IMR-90 (cell line): ENCODE data around the gene PIP4K2B. TPM values are rescaled to one million over a fixed set of nuclear protein-coding genes. Genes with fewer than 3 reads are reported as not detected.

Experiments
- ATAC-seq: fragments of 200-7000 bp; cut with Tn5 transposase; 2 replicates; pipeline ENCODE4 v1.9.1; 2020; ENCODE audit warnings: low read depth, mild to moderate bottlenecking, moderate library complexity
- BruUV-seq: library from RNA; stranded (reverse); fragments of 400-500 nt; replicated peaks from 2 replicates; lab custom pipeline; 2021; lab: Mats Ljungman, UMichigan
- CTCF ChIA-PET: fragments of 300-600 bp; formaldehyde crosslinking; extraction: SDS; loops from one replicate; lab custom pipeline; 2021; ENCODE audit warnings: antibody characterized with exemption; lab: Yijun Ruan, JAX
- POLR2A ChIA-PET: fragments of 300-600 bp; sonication (Branson Sonifier 250); formaldehyde crosslinking; loops from one replicate; lab custom pipeline; 2022; ENCODE audit warnings: antibody characterized with exemption; ENCODE audit not compliant: unreplicated experiment; lab: Charles Lee
- DNase-seq: peaks from one replicate; pipeline ENCODE4 v3.0.0; 2013
- H2AFZ ChIP-seq: replicated peaks from 2 replicates; pipeline ENCODE3; 2013; ENCODE audit warnings: low read length, mild to moderate bottlenecking; ENCODE audit not compliant: poor library complexity
- H2AK5ac ChIP-seq: 2 replicates; pipeline ENCODE4 v1.6.1; 2013; ENCODE audit warnings: low read depth, low read length, inconsistent platforms
- H2AK9ac ChIP-seq: replicated peaks from 2 replicates; pipeline ENCODE3; 2013; ENCODE audit warnings: mild to moderate bottlenecking, low read depth, low read length, moderate library complexity; ENCODE audit not compliant: poor library complexity
- H2BK120ac ChIP-seq: 2 replicates; pipeline ENCODE4 v1.6.1; 2013; ENCODE audit warnings: low read depth, low read length, inconsistent platforms
- H2BK15ac ChIP-seq: 3 replicates; pipeline ENCODE4 v1.6.1; 2013; ENCODE audit warnings: low read depth, low read length, inconsistent platforms
- H2BK20ac ChIP-seq: 2 replicates; pipeline ENCODE4 v1.6.1; 2013; ENCODE audit warnings: low read depth, mild to moderate bottlenecking, inconsistent platforms, low read length, moderate library complexity
- H2BK5ac ChIP-seq: 2 replicates; pipeline ENCODE4 v1.6.1; 2013; ENCODE audit warnings: mild to moderate bottlenecking, low read depth, low read length, inconsistent platforms; ENCODE audit not compliant: poor library complexity, severe bottlenecking
- H3K14ac ChIP-seq: replicated peaks from 2 replicates; pipeline ENCODE4 v1.6.1; 2013; ENCODE audit warnings: low read depth, low read length, inconsistent platforms
- H3K18ac ChIP-seq: 2 replicates; pipeline ENCODE4 v1.6.1; 2013; ENCODE audit warnings: low read depth, low read length, control low read depth
- H3K23ac ChIP-seq: 2 replicates; pipeline ENCODE4 v1.6.1; 2013; ENCODE audit warnings: low read depth, low read length, inconsistent platforms
- H3K27ac ChIP-seq: 2 replicates; pipeline ENCODE4 v1.5.1; 2013; ENCODE audit warnings: mild to moderate bottlenecking, control low read depth, low read length; ENCODE audit not compliant: insufficient read depth
- H3K27me3 ChIP-seq: 2 replicates; pipeline ENCODE4 v1.6.1; 2013; ENCODE audit warnings: low read length; ENCODE audit not compliant: control insufficient read depth, insufficient read depth
- H3K36me3 ChIP-seq: 2 replicates; pipeline ENCODE4 v1.6.1; 2013; ENCODE audit warnings: low read length, mixed read lengths; ENCODE audit not compliant: control insufficient read depth, insufficient read depth
- H3K4ac ChIP-seq: 2 replicates; pipeline ENCODE4 v1.6.1; 2013; ENCODE audit warnings: low read depth, low read length, inconsistent platforms
- H3K4me1 ChIP-seq: 2 replicates; pipeline ENCODE4 v1.6.1; 2013; ENCODE audit warnings: low read length, mixed read lengths; ENCODE audit not compliant: control insufficient read depth, insufficient read depth
- H3K4me2 ChIP-seq: 2 replicates; pipeline ENCODE4 v1.6.1; 2013; ENCODE audit warnings: low read depth, mild to moderate bottlenecking, control low read depth, low read length, moderate library complexity
- H3K4me3 ChIP-seq: 2 replicates; pipeline ENCODE4 v1.5.1; 2013; ENCODE audit warnings: low read depth, mild to moderate bottlenecking, control low read depth, low read length, moderate library complexity; ENCODE audit not compliant: insufficient read depth
- H3K56ac ChIP-seq: 2 replicates; pipeline ENCODE4 v1.6.1; 2013; ENCODE audit warnings: low read length, inconsistent platforms; ENCODE audit not compliant: insufficient read depth; ENCODE audit errors: extremely low read depth
- H3K79me1 ChIP-seq, 2 experiments: 2 replicates each; pipeline ENCODE4 v1.6.1; 2013; ENCODE audit warnings: low read length in 2 of 2, inconsistent platforms in 1 of 2, low read depth in 1 of 2
- H3K9ac ChIP-seq: 2 replicates; pipeline ENCODE4 v1.6.1; 2013; ENCODE audit warnings: low read depth, low read length, control low read depth
- H3K9me1 ChIP-seq: 2 replicates; pipeline ENCODE4 v1.6.1; 2013; ENCODE audit warnings: low read length, inconsistent platforms; ENCODE audit not compliant: insufficient read depth
- H3K9me3 ChIP-seq: 2 replicates; pipeline ENCODE4 v1.6.1; 2013; ENCODE audit warnings: low read length; ENCODE audit not compliant: control insufficient read depth, insufficient read depth
- H4K20me1 ChIP-seq: 2 replicates; pipeline ENCODE4 v1.6.1; 2013; ENCODE audit warnings: low read length, inconsistent platforms; ENCODE audit not compliant: insufficient read depth
- H4K5ac ChIP-seq: 2 replicates; pipeline ENCODE4 v1.6.1; 2013; ENCODE audit warnings: mild to moderate bottlenecking, low read depth, low read length, control low read depth
- H4K8ac ChIP-seq, 2 experiments: 2 replicates each; pipeline ENCODE4 v1.6.1; 2013; ENCODE audit warnings: low read depth in 2 of 2, low read length in 2 of 2, control low read depth in 1 of 2, inconsistent platforms in 1 of 2
- H4K91ac ChIP-seq: 2 replicates; pipeline ENCODE4 v1.6.1; 2013; ENCODE audit warnings: low read depth, low read length, inconsistent platforms; ENCODE audit not compliant: insufficient read depth
- MXI1 ChIP-seq: IDR thresholded peaks from 2 replicates; pipeline ENCODE4 v1.6.1; 2012; ENCODE audit warnings: low read depth, mild to moderate bottlenecking, low read length, moderate library complexity, borderline replicate concordance
- NFE2L2 ChIP-seq: fragments of 150-350 bp; IDR thresholded peaks from 2 replicates; pipeline ENCODE4 v1.6.1; 2016; ENCODE audit warnings: low read depth, mild to moderate bottlenecking, low read length
- RFX5 ChIP-seq: IDR thresholded peaks from 2 replicates; pipeline ENCODE4 v1.8.0; 2012; ENCODE audit warnings: low read depth, mild to moderate bottlenecking, low read length, moderate library complexity
- WGBS, 2 experiments: methylation state at CpG; one replicate each; pipeline versions ENCODE4 v1.1.5 to v1.1.7; 2013; ENCODE audit warnings: missing lambda C conversion rate in 2 of 2; ENCODE audit not compliant: insufficient read length in 1 of 2; ENCODE audit errors: extremely low coverage in 2 of 2; 5-methylcytosine and 5-hydroxymethylcytosine counted together
- dilution Hi-C: fragments of 300-500 bp; cut with HindIII; formaldehyde crosslinking; loops from one replicate; pipeline ENCODE4 v1.14.3; 2018; ENCODE audit warnings: low sequenced_read_pairs; ENCODE audit not compliant: unreplicated experiment
- in situ Hi-C: fragments of 300-500 bp; cut with MboI; formaldehyde crosslinking; loops from 3 replicates; pipeline ENCODE4 v1.14.3; 2019; ENCODE audit warnings: low sequenced_read_pairs, inconsistent platforms, mixed read lengths
- intact Hi-C: fragments of 100-400 bp; cut with micrococcal nuclease; formaldehyde crosslinking; loops from 2 replicates; pipeline ENCODE4 v1.10.0; 2022
- polyA plus RNA-seq, 3 experiments: library from polyadenylated mRNA; depleted of rRNA; stranded (reverse); fragments of >200 nt; gene quantifications; 2 replicates each; pipeline ENCODE4 v1.2.3, GENCODE V29; 2012; ENCODE audit warnings: low replicate concordance in 1 of 3
- total RNA-seq: library from RNA; depleted of rRNA; stranded (reverse); fragments of >200 nt; gene quantifications from 2 replicates; pipeline ENCODE4 v1.2.3, GENCODE V29; 2012

The PIP4K2B gene
- total and polyA plus RNA-seq, 2 of the 4 experiments (the other 2 are of a cell fraction), result 40.0 to 40.2 TPM

- H3K18ac ChIP-seq, result no peak overlapping the region
- ATAC-seq, result no peak
- CTCF ChIA-PET, result no interaction called here
Observed at GRCh38 chr17:38768417-38768816, 30.9 kb downstream of the PIP4K2B start.

More at GRCh38 chr17:38768417-38768816, 30.9 kb downstream of the PIP4K2B start:
- no TSS peak for BruUV-seq
- no peak overlapping the region for H2BK5ac ChIP-seq
- H4K8ac ChIP-seq, result no peak overlapping the region
- H3K23ac ChIP-seq, result no peak overlapping the region
- WGBS, 2 experiments, result no CpG with 5 or more reads among the region's 6 CpGs
- peaks cover 10 to 41% of the 10 kb centered on the region in 2 experiments; a peak in 3 of 4 replicates for H3K79me1 ChIP-seq
- no peak overlapping the region for H2BK20ac ChIP-seq
- no peak overlapping the region for H2AK9ac ChIP-seq
- no peak overlapping the region for H2BK15ac ChIP-seq
- H3K9ac ChIP-seq, result no peak overlapping the region
- no peak overlapping the region for H3K27ac ChIP-seq
- intact Hi-C loops, result no loop called here
- in situ Hi-C loops, result no loop called here
- no peak overlapping the region for H3K14ac ChIP-seq
- TF ChIP-seq MXI1, result no peak
- no peak for TF ChIP-seq RFX5
- TF ChIP-seq NFE2L2, result no peak
- no peak overlapping the region for H2AK5ac ChIP-seq
- no peak overlapping the region for H3K4me3 ChIP-seq
- H3K4me1 ChIP-seq, result no peaks in the 10 kb centered on the region
- H4K5ac ChIP-seq, result no peak overlapping the region
- POLR2A ChIA-PET, result no interaction called here
- DNase-seq, result no peak
- dilution Hi-C loops, result no loop called here
- H3K4ac ChIP-seq, result no peak overlapping the region
- no peaks in the 10 kb centered on the region for H3K9me3 ChIP-seq
- peaks cover 73% of the 10 kb centered on the region for H3K36me3 ChIP-seq
- no peak overlapping the region for H2AFZ ChIP-seq
- H2BK120ac ChIP-seq, result no peak overlapping the region
- peaks cover 23% of the 10 kb centered on the region for H4K20me1 ChIP-seq
- H3K9me1 ChIP-seq, result peaks cover 7% of the 10 kb centered on the region; the same call in 1 of the 2 replicates
- no peaks in the 10 kb centered on the region for H3K27me3 ChIP-seq
- H3K4me2 ChIP-seq, result no peak overlapping the region
- no peak overlapping the region for H3K56ac ChIP-seq
- no peak overlapping the region for H4K91ac ChIP-seq
